ENCODE measurements around the gene RPL28. TPM values are rescaled to one million over a fixed set of nuclear protein-coding genes. Genes with fewer than 3 reads are reported as not detected.
"Not testable (repeated sequence)": the region's sequence is repeated elsewhere in the genome, so short reads cannot be mapped to it uniquely, and the experiment has no call there.

RPL28 gene
- total RNA-seq, 1 donor from 2014 or later, result 479 TPM

- no peak for DNase-seq (ENCODE audit: low spot score)
- intact Hi-C loops (cut with DNase I), result no loop called here
Observed at GRCh38 chr19:55441692-55442321, 56.1 kb downstream of the RPL28 start.

GRCh38 chr19:55442372-55442961 is 56.7 kb downstream of the RPL28 start:
- intact Hi-C loops (cut with DNase I), result no loop called here
- DNase-seq (ENCODE audit: low spot score), result no peak

GRCh38 chr19:55443045-55443823 is 57.5 kb downstream of the RPL28 start, which contains the start of gene SHISA7:
Gene SHISA7, minus strand, starts transcription at chr19:55443300. Its CDS starts 437 bp downstream, at chr19:55442863.
- no peak for DNase-seq (ENCODE audit: low spot score)
- intact Hi-C loops (cut with DNase I), result no loop called here

GRCh38 chr19:55443824-55444480 is 58.2 kb downstream of the RPL28 start:
- intact Hi-C loops (cut with DNase I), result no loop called here
- DNase-seq (ENCODE audit: low spot score), result no peak

GRCh38 chr19:55444646-55445045 is 58.9 kb downstream of the RPL28 start:
- no peak for DNase-seq (ENCODE audit: low spot score)
- intact Hi-C loops (cut with DNase I), result no loop called here

GRCh38 chr19:55446060-55446459 is 60.3 kb downstream of the RPL28 start:
- DNase-seq (ENCODE audit: low spot score), result no peak
- intact Hi-C loops (cut with DNase I), result no loop called here

- intact Hi-C loops (cut with DNase I), result no loop called here
- no peak for DNase-seq (ENCODE audit: low spot score)
Observed at GRCh38 chr19:55447421-55448174, 61.9 kb downstream of the RPL28 start.

- intact Hi-C loops (cut with DNase I); DNase-seq (ENCODE audit: low spot score): not testable (repeated sequence)
Observed at GRCh38 chr19:55448175-55448490, 62.4 kb downstream of the RPL28 start.

- intact Hi-C loops (cut with DNase I), result no loop called here
- no peak for DNase-seq (ENCODE audit: low spot score)
Observed at GRCh38 chr19:55449469-55449868, 63.7 kb downstream of the RPL28 start.

GRCh38 chr19:55451163-55451964 is 65.6 kb downstream of the RPL28 start:
- intact Hi-C loops (cut with DNase I), result no loop called here
- DNase-seq (ENCODE audit: low spot score), result no peak

GRCh38 chr19:55451965-55452748 is 66.4 kb downstream of the RPL28 start:
- intact Hi-C loops (cut with DNase I), result no loop called here
- no peak for DNase-seq (ENCODE audit: low spot score)

Other genes starting within 250 kb of the RPL28 start
- gene TNNT1, start 236.7 kb upstream of the RPL28 start, total RNA-seq, result 187 TPM
- gene TNNI3, start 228.2 kb upstream of the RPL28 start, total RNA-seq, result 7,865 TPM
- 3.4 TPM for gene DNAAF3, start 219.3 kb upstream of the RPL28 start, total RNA-seq
- 0.30 TPM for gene SYT5, start 205.6 kb upstream of the RPL28 start, total RNA-seq
- gene PTPRH, start 176.4 kb upstream of the RPL28 start, total RNA-seq, result 3.7 TPM
- 1.6 TPM for gene TMEM86B, start 157.2 kb upstream of the RPL28 start, total RNA-seq
- 43.0 TPM for gene PPP6R1, start 126.9 kb upstream of the RPL28 start, total RNA-seq
- 24.6 TPM for gene HSPBP1, start 105.8 kb upstream of the RPL28 start, total RNA-seq
- 8.8 TPM for gene BRSK1, start 101.9 kb upstream of the RPL28 start, total RNA-seq
- gene TMEM150B, start 60.6 kb upstream of the RPL28 start, total RNA-seq, result 0.62 TPM
- 6.1 TPM for gene KMT5C, start 46.1 kb upstream of the RPL28 start, total RNA-seq
- gene COX6B2, start 31.2 kb upstream of the RPL28 start, total RNA-seq, result not detected
- not detected for gene GARIN5B, start 22.7 kb upstream of the RPL28 start, total RNA-seq
- not detected for gene IL11, start 15.5 kb upstream of the RPL28 start, total RNA-seq
- not detected for gene TMEM190, start 9.1 kb upstream of the RPL28 start, total RNA-seq
- 0.65 TPM for gene TMEM238, start 1.6 kb upstream of the RPL28 start, total RNA-seq
- gene UBE2S, start 21.9 kb downstream of the RPL28 start, total RNA-seq, result 28.4 TPM
- not detected for gene SHISA7, start 57.4 kb downstream of the RPL28 start, total RNA-seq
- gene ISOC2, start 75.7 kb downstream of the RPL28 start, total RNA-seq, result 50.8 TPM
- not detected for gene C19orf85, start 78.8 kb downstream of the RPL28 start, total RNA-seq
- gene ZNF628, start 90.7 kb downstream of the RPL28 start, total RNA-seq, result 3.4 TPM
- gene NAT14, start 99.3 kb downstream of the RPL28 start, total RNA-seq, result 6.0 TPM
- 7.7 TPM for gene SSC5D, start 102.5 kb downstream of the RPL28 start, total RNA-seq
- 2.0 TPM for gene SBK2, start 151.2 kb downstream of the RPL28 start, total RNA-seq
- gene SBK3, start 159.6 kb downstream of the RPL28 start, total RNA-seq, result 6.7 TPM
- gene ZNF579, start 194.9 kb downstream of the RPL28 start, total RNA-seq, result 12.2 TPM
- 19.4 TPM for gene FIZ1, start 213.6 kb downstream of the RPL28 start, total RNA-seq
- gene ZNF524, start 214.4 kb downstream of the RPL28 start, total RNA-seq, result 13.7 TPM
- gene ZNF865, start 219.7 kb downstream of the RPL28 start, total RNA-seq, result 15.7 TPM
- 10.9 TPM for gene ZNF784, start 238.6 kb downstream of the RPL28 start, total RNA-seq